K562 (cell line): ENCODE results near the gene LYST.

Experiments used
- ATF3 ChIP-seq, 2 experiments: fragments of 450-650 bp in 1 of 2; sonication (generic) in 1 of 2; formaldehyde crosslinking in 1 of 2; IDR thresholded peaks in 1 of 2; conservative IDR thresholded peaks in 1 of 2; 2 replicates each; pipeline versions ENCODE4 v1.6.1 to v1.8.1; 2016 to 2023; ENCODE audit warnings: mild to moderate bottlenecking in 2 of 2, moderate library complexity in 2 of 2, inconsistent platforms in 1 of 2, missing genetic modification reagents in 1 of 2
- CTCF ChIP-seq, 3 experiments: IDR thresholded peaks in 2 of 3; conservative IDR thresholded peaks in 1 of 3; 2 replicates each; pipeline ENCODE4 v1.5.1; 2011 to 2012; ENCODE audit warnings: low read length in 3 of 3, mild to moderate bottlenecking in 3 of 3, control low read depth in 2 of 3, improper control_type of control experiment in 1 of 3, inconsistent platforms in 1 of 3, low read depth in 1 of 3, mixed read lengths in 1 of 3, moderate library complexity in 1 of 3; ENCODE audit not compliant: insufficient read depth in 2 of 3
- EZH2 ChIP-seq: IDR thresholded peaks from 2 replicates; pipeline ENCODE4 v1.6.1; 2012; ENCODE audit warnings: low read depth, mild to moderate bottlenecking, inconsistent platforms, low read length, borderline replicate concordance

- no peak for TF ChIP-seq CTCF (IDR thresholded peaks at IDR 0.05 in 2 of 3, conservative IDR thresholded peaks at IDR 0.05 in 1 of 3; ENCODE audit: insufficient read depth in 2 of 3, low read depth in 1 of 3, low read length in 3 of 3)
- TF ChIP-seq EZH2, result no peak
- TF ChIP-seq ATF3 (IDR thresholded peaks at IDR 0.05), result no peak
- TF ChIP-seq ATF3 (CRISPR knock-in tag; conservative IDR thresholded peaks at IDR 0.05), result no peak
Observed at GRCh38 chr1:235873571-235873970, 6.9 kb upstream of the LYST start.
